ENCODE results near the gene BAHCC1. TPM values are rescaled to one million over a fixed set of nuclear protein-coding genes. Genes with fewer than 3 reads are reported as not detected.

Gene BAHCC1
- total RNA-seq, 2 experiments from 2014 or later: 0.02 TPM; not detected in 1

- no peaks in the 10 kb centered on the region for H3K9me3 Mint-ChIP-seq
- H3K36me3 Mint-ChIP-seq (ENCODE audit: low read depth): no peaks in the 10 kb centered on the region
- no peak overlapping the region for H3K27ac Mint-ChIP-seq
- intact Hi-C loops (cut with micrococcal nuclease): loop anchor here (5.0 to 10.0 kb wide), 3 partner anchors 82 to 445 kb away; partner anchors contain the start of genes BAHCC1, BAIAP2, NDUFAF8 and TEPSIN
- H3K27me3 Mint-ChIP-seq (ENCODE audit: low read depth): peaks cover 21% of the 10 kb centered on the region
- CTCF ChIA-PET: no interaction called here
- H3K4me3 Mint-ChIP-seq: no peak overlapping the region
- peaks cover 10% of the 10 kb centered on the region for H3K4me1 Mint-ChIP-seq (ENCODE audit: low read depth)
- DNase-seq: no peak
These were observed 84.2 kb downstream of the BAHCC1 start for GRCh38 chr17:81479175-81480071.

DNA sequence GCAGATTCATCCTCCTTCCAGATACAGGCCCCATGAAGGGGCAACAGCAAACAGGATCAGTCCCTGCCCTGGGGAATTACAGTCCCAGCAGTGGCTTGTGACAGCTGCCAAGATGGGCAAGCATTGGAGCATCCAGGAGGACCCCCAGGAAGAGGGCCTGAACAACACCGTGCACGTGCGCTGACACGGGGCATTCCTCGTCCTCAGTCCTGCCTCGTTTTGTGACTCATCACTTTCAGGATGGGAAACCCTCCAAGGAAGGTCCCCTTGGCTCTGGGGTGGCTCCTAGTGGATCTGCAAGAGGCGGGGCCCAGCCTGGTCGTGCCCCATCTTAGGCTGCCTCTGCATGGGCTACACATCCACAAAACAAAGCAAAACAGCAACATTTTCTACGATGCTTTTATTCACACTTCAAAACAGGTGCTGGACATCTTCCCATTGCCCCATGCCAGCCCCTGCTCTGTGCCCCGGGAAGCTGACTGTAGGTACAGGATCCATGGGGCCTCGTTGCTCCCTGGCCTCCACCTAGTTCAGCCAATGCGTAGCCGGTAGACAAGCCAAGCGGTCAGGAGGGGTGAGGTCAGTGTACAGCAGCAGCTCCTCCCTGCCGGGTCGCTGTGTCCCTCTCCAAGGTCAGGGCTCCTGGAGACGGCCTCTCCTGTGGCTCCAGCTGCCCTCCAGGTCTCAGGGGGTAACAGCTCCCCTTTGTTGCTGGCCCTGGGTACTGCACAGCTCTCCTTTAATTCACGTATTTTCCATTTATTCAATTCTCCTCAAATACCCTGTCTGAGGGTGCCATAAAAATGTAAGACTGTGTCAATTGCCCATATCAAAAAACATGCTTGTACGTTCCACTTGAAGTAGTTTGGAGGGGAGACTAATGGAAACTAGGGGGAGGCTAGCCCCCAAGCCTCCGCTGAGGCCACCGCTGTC, 85.1 kb downstream of the BAHCC1 start:
- Mint-ChIP-seq H3K4me1 (ENCODE audit: low read depth) (peaks cover 10% of the 10 kb centered on the region), H3K9me3 (no peaks in the 10 kb centered on the region), H3K27me3 (ENCODE audit: low read depth) (peaks cover 21% of the 10 kb centered on the region), H3K27ac (no peak overlapping the region), H3K36me3 (ENCODE audit: low read depth) (no peaks in the 10 kb centered on the region), H3K4me3 (no peak overlapping the region)
- no peak for DNase-seq
- CTCF ChIA-PET: no interaction called here
- intact Hi-C loops (cut with micrococcal nuclease): loop anchor here (5.0 to 10.0 kb wide), 3 partner anchors 83 to 446 kb away; partner anchors contain the start of genes BAHCC1, BAIAP2, NDUFAF8 and TEPSIN

DNA sequence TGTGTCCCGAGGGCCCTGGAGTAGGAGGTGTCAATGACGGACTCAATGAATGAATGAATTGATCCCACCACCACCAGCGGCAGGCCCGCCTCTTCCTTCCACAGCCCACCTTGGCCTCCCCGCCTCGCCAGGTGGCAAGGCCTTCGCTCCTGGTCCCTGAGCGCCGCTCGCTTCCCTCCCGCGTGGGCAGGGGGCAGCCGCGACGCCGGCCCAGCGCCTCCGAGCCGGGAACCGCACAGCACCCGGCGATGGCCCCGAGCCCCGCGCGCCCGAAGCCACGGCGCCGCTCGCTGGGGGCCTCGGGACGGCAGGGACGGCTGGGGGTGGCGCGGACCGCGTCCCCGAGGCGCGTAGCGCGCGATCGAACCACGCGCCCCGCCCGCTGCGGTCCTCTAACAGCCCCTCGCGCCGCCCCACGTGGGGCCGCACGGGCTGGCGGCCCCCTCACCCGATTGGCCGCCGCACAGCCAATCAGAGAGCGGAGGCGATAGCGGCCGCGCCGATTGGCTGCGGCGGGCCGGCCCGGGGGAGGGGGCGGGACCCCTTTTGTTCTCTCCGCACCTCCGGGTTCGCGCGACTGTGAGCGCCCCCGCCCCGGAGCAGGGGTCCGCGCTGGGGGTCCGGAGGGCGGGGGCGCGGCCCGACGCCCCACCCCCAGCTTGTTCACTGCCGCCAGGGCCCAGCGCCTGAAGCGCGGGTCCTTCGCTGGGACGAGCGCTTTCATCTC, 86.0 kb downstream of the BAHCC1 start:
- Mint-ChIP-seq H3K4me3 (peak overlapping the region; percentile 50), H3K27me3 (ENCODE audit: low read depth) (peaks cover 21% of the 10 kb centered on the region), H3K4me1 (ENCODE audit: low read depth) (peaks cover 13% of the 10 kb centered on the region), H3K36me3 (ENCODE audit: low read depth) (no peaks in the 10 kb centered on the region), H3K27ac (no peak overlapping the region), H3K9me3 (no peaks in the 10 kb centered on the region)
- intact Hi-C loops (cut with micrococcal nuclease): loop anchor here (5.0 to 10.0 kb wide), 3 partner anchors 84 to 446 kb away; partner anchors contain the start of genes BAHCC1, BAIAP2, NDUFAF8 and TEPSIN
- CTCF ChIA-PET: no interaction called here
- peak; percentile 40 for DNase-seq

DNA sequence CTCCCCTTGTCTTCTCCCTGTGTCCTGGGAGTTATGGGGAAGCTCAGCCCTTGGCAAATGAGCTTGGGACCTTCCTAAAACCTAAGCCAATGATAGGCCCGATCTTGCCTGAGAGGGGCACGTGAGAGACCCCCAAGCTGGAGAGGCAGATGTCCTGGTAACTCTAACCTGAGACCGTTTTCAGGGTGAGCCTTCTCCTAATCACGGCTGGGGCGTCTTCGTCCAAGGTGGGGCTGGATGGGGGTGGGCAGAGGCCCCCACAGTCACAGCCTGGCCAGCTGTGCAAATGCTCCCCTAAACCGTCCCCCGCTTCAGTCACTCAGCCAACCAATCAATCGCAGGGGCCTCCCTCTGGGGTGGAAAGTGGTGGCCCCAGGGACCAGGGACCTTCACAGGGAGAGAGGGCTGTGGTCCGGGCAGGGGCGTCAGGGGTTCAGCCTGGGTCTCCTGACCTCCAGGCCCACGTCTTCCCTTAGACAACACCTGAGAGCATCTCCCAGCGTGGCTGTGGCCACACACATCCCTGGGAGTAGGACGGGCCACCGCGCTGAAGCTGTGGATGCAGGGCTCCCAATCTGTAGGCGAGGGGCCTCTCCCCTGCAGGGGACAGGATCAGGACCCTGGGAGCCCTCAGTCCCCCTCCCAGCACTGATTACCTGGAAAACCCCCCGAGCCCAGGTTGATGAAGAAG, 86.7 kb downstream of the BAHCC1 start:
- DNase-seq: no peak
- intact Hi-C loops (cut with micrococcal nuclease): loop anchor here (5.0 to 10.0 kb wide), 3 partner anchors 85 to 447 kb away; partner anchors contain the start of genes BAHCC1, BAIAP2, NDUFAF8 and TEPSIN
- H3K27me3 Mint-ChIP-seq (ENCODE audit: low read depth): peaks cover 21% of the 10 kb centered on the region
- peak overlapping the region; percentile 50 for H3K4me3 Mint-ChIP-seq
- H3K9me3 Mint-ChIP-seq: no peaks in the 10 kb centered on the region
- H3K4me1 Mint-ChIP-seq (ENCODE audit: low read depth): peaks cover 15% of the 10 kb centered on the region
- CTCF ChIA-PET: interaction anchor here (0.8 kb wide), 1 partner anchor 219 kb away, joined by 4 read pairs; no protein-coding TSS in a partner anchor
- no peaks in the 10 kb centered on the region for H3K36me3 Mint-ChIP-seq (ENCODE audit: low read depth)
- H3K27ac Mint-ChIP-seq: no peak overlapping the region

- intact Hi-C loops (cut with micrococcal nuclease): loop anchor here (5.0 to 10.0 kb wide), 3 partner anchors 85 to 448 kb away; partner anchors contain the start of genes BAHCC1, BAIAP2, NDUFAF8 and TEPSIN
- Mint-ChIP-seq H3K27ac (no peak overlapping the region), H3K9me3 (no peaks in the 10 kb centered on the region), H3K36me3 (ENCODE audit: low read depth) (no peaks in the 10 kb centered on the region), H3K27me3 (ENCODE audit: low read depth) (peaks cover 21% of the 10 kb centered on the region), H3K4me1 (ENCODE audit: low read depth) (peaks cover 18% of the 10 kb centered on the region), H3K4me3 (no peak overlapping the region)
- CTCF ChIA-PET: interaction anchor here (0.8 to 1.1 kb wide), 2 partner anchors 190 to 220 kb away, joined by 3 to 4 read pairs; no protein-coding TSS in a partner anchor
- no peak for DNase-seq
These were observed 87.4 kb downstream of the BAHCC1 start for GRCh38 chr17:81482673-81483072.

DNA sequence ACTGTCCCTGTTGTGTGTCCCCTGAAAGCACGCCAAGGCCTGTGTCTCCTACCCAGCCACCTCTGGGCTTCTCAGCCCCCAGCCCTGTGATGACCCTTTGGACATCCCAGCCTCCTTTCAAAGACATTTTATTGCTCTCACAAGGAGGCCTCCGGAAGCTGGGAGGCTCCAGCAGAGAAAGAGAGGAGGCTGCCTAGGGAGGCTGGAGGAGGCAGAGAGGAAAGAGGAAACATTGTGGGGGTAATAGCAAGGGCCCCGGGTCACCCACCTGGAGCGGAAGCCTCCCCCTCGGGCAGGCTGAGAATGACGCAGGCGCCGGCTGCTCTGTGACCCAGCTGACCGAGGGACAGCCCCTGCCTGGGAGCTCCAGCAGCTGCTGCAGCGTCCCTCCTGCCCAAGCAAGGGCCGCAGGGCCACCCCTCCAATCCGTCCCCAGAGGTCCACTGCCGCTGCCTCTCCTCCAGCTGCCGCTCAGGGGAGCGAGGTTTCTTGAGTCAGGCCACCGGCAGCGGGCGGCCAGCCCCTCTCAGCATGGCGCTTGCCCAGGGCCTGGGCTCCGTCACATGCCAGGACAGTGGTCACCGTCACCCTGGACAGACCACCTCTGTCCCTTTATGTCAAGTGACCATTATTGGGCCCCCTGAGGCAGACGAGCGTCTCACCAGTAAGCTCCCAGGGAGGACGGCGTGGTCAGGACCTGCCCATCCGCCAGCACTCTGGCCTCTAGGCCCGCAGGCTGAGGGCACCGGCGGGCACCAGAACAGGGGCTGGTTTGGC, 88.0 kb downstream of the BAHCC1 start:
- Mint-ChIP-seq H3K4me1 (ENCODE audit: low read depth) (peaks cover 18% of the 10 kb centered on the region), H3K36me3 (ENCODE audit: low read depth) (no peaks in the 10 kb centered on the region), H3K9me3 (no peaks in the 10 kb centered on the region), H3K27ac (no peak overlapping the region), H3K27me3 (ENCODE audit: low read depth) (peaks cover 21% of the 10 kb centered on the region), H3K4me3 (no peak overlapping the region)
- intact Hi-C loops (cut with micrococcal nuclease): loop anchor here (5.0 to 10.0 kb wide), 3 partner anchors 86 to 448 kb away; partner anchors contain the start of genes BAHCC1, BAIAP2, NDUFAF8 and TEPSIN
- peak; percentile 59 for DNase-seq
- CTCF ChIA-PET: interaction anchor here (0.6 to 1.9 kb wide), 7 partner anchors 10 to 223 kb away, joined by 3 to 15 read pairs (median 4); no protein-coding TSS in a partner anchor

GRCh38 chr17:81483862-81484194, 88.6 kb downstream of the BAHCC1 start:
- CTCF ChIA-PET: interaction anchor here (0.9 to 1.9 kb wide), 14 partner anchors 10 to 244 kb away, joined by 3 to 27 read pairs (median 4); no protein-coding TSS in a partner anchor
- peaks cover 18% of the 10 kb centered on the region for H3K4me1 Mint-ChIP-seq (ENCODE audit: low read depth)
- no peak overlapping the region for H3K4me3 Mint-ChIP-seq
- intact Hi-C loops (cut with micrococcal nuclease): loop anchor here (1.0 to 10.0 kb wide), 7 partner anchors 87 to 449 kb away; partner anchors contain the start of genes BAHCC1, BAIAP2, NDUFAF8 and SLC38A10
- DNase-seq: no peak
- H3K36me3 Mint-ChIP-seq (ENCODE audit: low read depth): no peaks in the 10 kb centered on the region
- peaks cover 21% of the 10 kb centered on the region for H3K27me3 Mint-ChIP-seq (ENCODE audit: low read depth)
- no peak overlapping the region for H3K27ac Mint-ChIP-seq
- no peaks in the 10 kb centered on the region for H3K9me3 Mint-ChIP-seq

DNA sequence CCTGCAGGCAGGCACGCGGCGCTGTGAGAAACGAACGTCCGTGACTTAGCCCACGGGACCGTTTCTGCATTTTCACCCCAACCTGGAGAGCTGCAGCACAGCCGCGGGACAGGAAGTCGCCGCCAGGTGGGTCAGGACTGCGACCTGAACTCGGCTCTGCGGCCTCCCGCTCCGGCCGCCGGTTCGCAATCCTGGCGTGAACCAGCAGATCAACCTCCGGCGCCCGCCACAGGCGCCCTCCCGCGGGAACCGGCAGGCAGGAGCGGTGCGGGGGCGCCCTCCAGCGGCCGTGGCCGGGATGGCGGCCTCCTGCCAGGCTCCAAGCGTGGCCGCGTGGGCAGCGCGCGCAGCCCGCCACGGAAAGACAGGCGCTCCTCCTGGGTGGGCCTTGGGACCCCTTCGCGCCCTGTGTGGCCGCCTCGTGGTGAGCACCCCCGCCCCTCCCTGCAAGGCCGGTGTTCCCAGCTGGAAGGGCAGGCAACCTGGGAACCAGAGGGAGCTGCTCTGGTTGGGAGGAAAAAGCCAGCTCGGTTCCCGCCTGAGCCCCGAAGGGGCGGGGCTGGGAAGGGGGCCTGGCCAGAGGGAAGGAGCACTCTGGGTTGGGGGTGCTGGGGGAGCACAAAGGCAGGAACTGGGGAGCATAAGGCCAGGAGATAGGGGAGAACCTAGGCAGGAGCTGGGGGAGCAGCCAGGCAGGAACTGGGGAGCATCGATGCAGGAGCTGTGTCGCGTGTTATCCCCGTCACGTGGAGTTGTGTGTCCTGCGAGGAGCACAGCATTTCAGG, 89.1 kb downstream of the BAHCC1 start:
- H3K4me3 Mint-ChIP-seq: peak overlapping the region; percentile 18
- H3K27me3 Mint-ChIP-seq (ENCODE audit: low read depth): peaks cover 21% of the 10 kb centered on the region
- DNase-seq: peak; percentile 88
- peaks cover 20% of the 10 kb centered on the region for H3K4me1 Mint-ChIP-seq (ENCODE audit: low read depth)
- no peaks in the 10 kb centered on the region for H3K36me3 Mint-ChIP-seq (ENCODE audit: low read depth)
- H3K27ac Mint-ChIP-seq: no peak overlapping the region
- H3K9me3 Mint-ChIP-seq: no peaks in the 10 kb centered on the region
- CTCF ChIA-PET: interaction anchor here (0.6 to 1.9 kb wide), 40 partner anchors 9 to 341 kb away, joined by 3 to 27 read pairs (median 4); partner anchors contain the start of genes BAHCC1, CEP131, NDUFAF8 and SLC38A10
- intact Hi-C loops (cut with micrococcal nuclease): loop anchor here (1.0 to 10.0 kb wide), 7 partner anchors 87 to 450 kb away; partner anchors contain the start of genes BAHCC1, BAIAP2, NDUFAF8 and SLC38A10

- CTCF ChIA-PET: interaction anchor here (0.6 kb wide), 1 partner anchor 234 kb away, joined by 3 read pairs; no protein-coding TSS in a partner anchor
These were observed 91.0 kb downstream of the BAHCC1 start for GRCh38 chr17:81486199-81486810.

More at GRCh38 chr17:81486199-81486810, 91.0 kb downstream of the BAHCC1 start:
- peaks cover 15% of the 10 kb centered on the region for H3K27me3 Mint-ChIP-seq (ENCODE audit: low read depth)
- intact Hi-C loops (cut with micrococcal nuclease): loop anchor here (10.0 kb wide), 1 partner anchor 452 kb away; the partner anchor contains the start of gene BAIAP2
- DNase-seq: no peak
- H3K27ac Mint-ChIP-seq: no peak overlapping the region
- peaks cover 20% of the 10 kb centered on the region for H3K4me1 Mint-ChIP-seq (ENCODE audit: low read depth)
- H3K9me3 Mint-ChIP-seq: no peaks in the 10 kb centered on the region
- no peak overlapping the region for H3K4me3 Mint-ChIP-seq
- H3K36me3 Mint-ChIP-seq (ENCODE audit: low read depth): no peaks in the 10 kb centered on the region

Measured in activated naive CD4-positive, alpha-beta T cell treated with anti-CD3 and anti-CD28 coated beads for 36 hours (primary cell).